GM23338 (cell line): ENCODE measurements around the gene EIF5A. TPM values are rescaled to one million over a fixed set of nuclear protein-coding genes. Genes with fewer than 3 reads are reported as not detected.

Source experiments
- ATAC-seq: fragments of 200-7000 bp; cut with Tn5 transposase; 3 replicates; pipeline ENCODE4 v1.9.1; 2020
- DNase-seq: peaks from one replicate; pipeline ENCODE4 v3.0.0-alpha.2; 2015; ENCODE audit warnings: low spot score
- H2AFZ ChIP-seq: fragments of 200-600 bp; sonication (generic); 2 replicates; pipeline ENCODE4 v1.8.0; 2016; ENCODE audit warnings: antibody characterized with exemption, mild to moderate bottlenecking, moderate library complexity
- H3F3A ChIP-seq: fragments of 200-600 bp; sonication (generic); replicated peaks from 2 replicates; pipeline ENCODE4 v1.8.0; 2017; ENCODE audit warnings: antibody characterized with exemption, mixed run types, low read depth
- H3K27ac ChIP-seq: fragments of 200-600 bp; sonication (generic); 2 replicates; pipeline ENCODE4 v1.6.1; 2016; ENCODE audit warnings: low read depth
- H3K27me3 ChIP-seq: fragments of 200-600 bp; sonication (generic); 2 replicates; pipeline ENCODE4 v1.8.0; 2016; ENCODE audit warnings: mild to moderate bottlenecking, mixed run types, moderate library complexity; ENCODE audit not compliant: insufficient read depth
- H3K36me3 ChIP-seq: fragments of 200-600 bp; sonication (generic); 2 replicates; pipeline ENCODE4 v1.8.0; 2016; ENCODE audit warnings: mild to moderate bottlenecking; ENCODE audit not compliant: insufficient read depth
- H3K4me1 ChIP-seq: fragments of 200-600 bp; sonication (generic); 2 replicates; pipeline ENCODE4 v1.8.0; 2016; ENCODE audit warnings: mild to moderate bottlenecking, moderate library complexity; ENCODE audit not compliant: insufficient read depth
- H3K4me2 ChIP-seq: fragments of 200-600 bp; sonication (generic); 2 replicates; pipeline ENCODE4 v1.7.1; 2017; ENCODE audit warnings: mixed run types
- H3K4me3 ChIP-seq: fragments of 200-600 bp; sonication (generic); 2 replicates; pipeline ENCODE4 v1.6.1; 2016; ENCODE audit warnings: mixed run types
- H3K79me2 ChIP-seq: fragments of 200-600 bp; sonication (generic); replicated peaks from 2 replicates; pipeline ENCODE4 v1.8.0; 2017; ENCODE audit warnings: mild to moderate bottlenecking; ENCODE audit not compliant: insufficient read depth
- H3K9me2 ChIP-seq: fragments of 200-600 bp; sonication (generic); 2 replicates; pipeline ENCODE4 v1.8.0; 2017; ENCODE audit not compliant: insufficient read depth
- H4K20me1 ChIP-seq: fragments of 200-600 bp; sonication (generic); replicated peaks from 2 replicates; pipeline ENCODE4 v1.8.0; 2017; ENCODE audit warnings: mild to moderate bottlenecking; ENCODE audit not compliant: insufficient read depth
- H3K27ac Mint-ChIP-seq: 2 replicates; pipeline ENCODE4 v1.8.0; 2020; ENCODE audit warnings: inconsistent platforms, mild to moderate bottlenecking, moderate library complexity, mixed read lengths
- H3K27me3 Mint-ChIP-seq: 3 replicates; pipeline ENCODE4 v1.8.0; 2022; ENCODE audit warnings: low read depth, mild to moderate bottlenecking, moderate library complexity, mixed read lengths, inconsistent platforms; ENCODE audit not compliant: insufficient read depth, poor library complexity
- H3K36me3 Mint-ChIP-seq: 3 replicates; pipeline ENCODE4 v1.8.0; 2021; ENCODE audit warnings: low read depth, mild to moderate bottlenecking, inconsistent platforms, moderate library complexity, mixed read lengths
- H3K4me1 Mint-ChIP-seq: 3 replicates; pipeline ENCODE4 v1.8.0; 2020; ENCODE audit warnings: mild to moderate bottlenecking, inconsistent platforms, mixed read lengths
- H3K4me3 Mint-ChIP-seq: 3 replicates; pipeline ENCODE4 v1.8.0; 2021; ENCODE audit warnings: moderate library complexity, mild to moderate bottlenecking, inconsistent platforms, mixed read lengths
- H3K9me3 Mint-ChIP-seq: 3 replicates; pipeline ENCODE4 v1.8.0; 2020; ENCODE audit warnings: moderate library complexity, mild to moderate bottlenecking, inconsistent platforms, mixed read lengths
- CREB1 ChIP-seq: fragments of 250-450 bp; sonication (Bioruptor Pico); IDR thresholded peaks from 2 replicates; pipeline ENCODE4 v1.5.0; 2020; ENCODE audit warnings: low read depth, mild to moderate bottlenecking, moderate library complexity
- CTCF ChIP-seq, 2 experiments: fragments of 200-600 bp in 1 of 2; sonication (generic) in 1 of 2; conservative IDR thresholded peaks; 2 replicates each; pipeline versions ENCODE4 v1.5.1 to v1.6.1; 2016 to 2017; ENCODE audit warnings: antibody characterized with exemption in 2 of 2, low read depth in 2 of 2, mild to moderate bottlenecking in 2 of 2, moderate library complexity in 1 of 2
- ETS1 ChIP-seq: IDR thresholded peaks from 2 replicates; pipeline ENCODE4 v1.6.1; 2016; ENCODE audit warnings: antibody characterized with exemption
- EZH2 ChIP-seq: fragments of 200-600 bp; sonication (generic); IDR thresholded peaks from one replicate; pipeline ENCODE4 v1.8.0; 2017; ENCODE audit warnings: antibody characterized with exemption, mild to moderate bottlenecking, low read depth; ENCODE audit not compliant: unreplicated experiment
- EZH2phosphoT487 ChIP-seq: fragments of 200-600 bp; sonication (generic); IDR thresholded peaks from one replicate; pipeline ENCODE4 v1.8.1; 2018; ENCODE audit warnings: antibody characterized with exemption; ENCODE audit not compliant: unreplicated experiment
- JUNB ChIP-seq: IDR thresholded peaks from one replicate; pipeline ENCODE4 v1.6.1; 2016; ENCODE audit warnings: antibody characterized with exemption; ENCODE audit not compliant: unreplicated experiment
- NANOG ChIP-seq: IDR thresholded peaks from 2 replicates; pipeline ENCODE4 v1.6.1; 2016; ENCODE audit warnings: antibody characterized with exemption, borderline replicate concordance
- POLR2AphosphoS5 ChIP-seq: IDR thresholded peaks from 2 replicates; pipeline ENCODE4 v1.6.1; 2016; ENCODE audit warnings: antibody characterized with exemption, low read depth
- STAT1 ChIP-seq: IDR thresholded peaks from one replicate; pipeline ENCODE4 v1.6.1; 2016; ENCODE audit warnings: antibody characterized with exemption; ENCODE audit not compliant: unreplicated experiment
- ZNF114 ChIP-seq: fragments of 250-450 bp; sonication (Bioruptor Pico); IDR thresholded peaks from 2 replicates; pipeline ENCODE4 v1.5.0; 2020; ENCODE audit warnings: mild to moderate bottlenecking, moderate library complexity
- ZNF331 ChIP-seq: fragments of 250-450 bp; sonication (Bioruptor Pico); IDR thresholded peaks from 2 replicates; pipeline ENCODE4 v1.5.0; 2020; ENCODE audit warnings: low read depth, mild to moderate bottlenecking, moderate library complexity
- polyA plus RNA-seq: library from polyadenylated mRNA; unstranded; fragments of >200 nt; fragmentation: Nextera tagmentation; extraction: Ambion mirVana; gene quantifications from 2 replicates; pipeline ENCODE4 v1.2.1, GENCODE V29; 2016
- total RNA-seq: library from RNA; depleted of rRNA; stranded (reverse); fragments of >200 nt; shearing (Covaris generic); gene quantifications from 2 replicates; pipeline ENCODE4 v1.2.3, GENCODE V29; 2014
- TF ChIP-seq, protein P1 (sequence below): IDR thresholded peaks from one replicate; pipeline ENCODE4 v1.6.1; 2018; ENCODE audit warnings: antibody characterized with exemption; ENCODE audit not compliant: unreplicated experiment
- TF ChIP-seq, protein P2 (sequence below): fragments of 250-450 bp; sonication (Bioruptor Pico); IDR thresholded peaks from 2 replicates; pipeline ENCODE4 v1.5.0; 2020; ENCODE audit warnings: mild to moderate bottlenecking, moderate library complexity

Gene EIF5A
- total and polyA plus RNA-seq, 2 experiments from 2014 or later: 833 to 1,562 TPM

- Histone ChIP-seq H3K27ac (peak overlapping the region; percentile 84), H3K27me3 (no peaks in the 10 kb centered on the region), H3K9me2 (no peaks in the 10 kb centered on the region), H3K36me3 (peaks cover 37% of the 10 kb centered on the region), H3K4me1 (peaks cover 27% of the 10 kb centered on the region; the same call in 1 of the 2 replicates), H3K4me3 (no peak overlapping the region), H3F3A (peaks cover 75% of the 10 kb centered on the region), H3K79me2 (peaks cover 43% of the 10 kb centered on the region), H3K4me2 (no peak overlapping the region), H4K20me1 (peaks cover 45% of the 10 kb centered on the region), H2AFZ (no peak overlapping the region)
- H3K4me1 Mint-ChIP-seq: peaks cover 56% of the 10 kb centered on the region
- TF ChIP-seq, protein P1, sequence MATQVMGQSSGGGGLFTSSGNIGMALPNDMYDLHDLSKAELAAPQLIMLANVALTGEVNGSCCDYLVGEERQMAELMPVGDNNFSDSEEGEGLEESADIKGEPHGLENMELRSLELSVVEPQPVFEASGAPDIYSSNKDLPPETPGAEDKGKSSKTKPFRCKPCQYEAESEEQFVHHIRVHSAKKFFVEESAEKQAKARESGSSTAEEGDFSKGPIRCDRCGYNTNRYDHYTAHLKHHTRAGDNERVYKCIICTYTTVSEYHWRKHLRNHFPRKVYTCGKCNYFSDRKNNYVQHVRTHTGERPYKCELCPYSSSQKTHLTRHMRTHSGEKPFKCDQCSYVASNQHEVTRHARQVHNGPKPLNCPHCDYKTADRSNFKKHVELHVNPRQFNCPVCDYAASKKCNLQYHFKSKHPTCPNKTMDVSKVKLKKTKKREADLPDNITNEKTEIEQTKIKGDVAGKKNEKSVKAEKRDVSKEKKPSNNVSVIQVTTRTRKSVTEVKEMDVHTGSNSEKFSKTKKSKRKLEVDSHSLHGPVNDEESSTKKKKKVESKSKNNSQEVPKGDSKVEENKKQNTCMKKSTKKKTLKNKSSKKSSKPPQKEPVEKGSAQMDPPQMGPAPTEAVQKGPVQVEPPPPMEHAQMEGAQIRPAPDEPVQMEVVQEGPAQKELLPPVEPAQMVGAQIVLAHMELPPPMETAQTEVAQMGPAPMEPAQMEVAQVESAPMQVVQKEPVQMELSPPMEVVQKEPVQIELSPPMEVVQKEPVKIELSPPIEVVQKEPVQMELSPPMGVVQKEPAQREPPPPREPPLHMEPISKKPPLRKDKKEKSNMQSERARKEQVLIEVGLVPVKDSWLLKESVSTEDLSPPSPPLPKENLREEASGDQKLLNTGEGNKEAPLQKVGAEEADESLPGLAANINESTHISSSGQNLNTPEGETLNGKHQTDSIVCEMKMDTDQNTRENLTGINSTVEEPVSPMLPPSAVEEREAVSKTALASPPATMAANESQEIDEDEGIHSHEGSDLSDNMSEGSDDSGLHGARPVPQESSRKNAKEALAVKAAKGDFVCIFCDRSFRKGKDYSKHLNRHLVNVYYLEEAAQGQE: no peak
- TF ChIP-seq, protein P2, sequence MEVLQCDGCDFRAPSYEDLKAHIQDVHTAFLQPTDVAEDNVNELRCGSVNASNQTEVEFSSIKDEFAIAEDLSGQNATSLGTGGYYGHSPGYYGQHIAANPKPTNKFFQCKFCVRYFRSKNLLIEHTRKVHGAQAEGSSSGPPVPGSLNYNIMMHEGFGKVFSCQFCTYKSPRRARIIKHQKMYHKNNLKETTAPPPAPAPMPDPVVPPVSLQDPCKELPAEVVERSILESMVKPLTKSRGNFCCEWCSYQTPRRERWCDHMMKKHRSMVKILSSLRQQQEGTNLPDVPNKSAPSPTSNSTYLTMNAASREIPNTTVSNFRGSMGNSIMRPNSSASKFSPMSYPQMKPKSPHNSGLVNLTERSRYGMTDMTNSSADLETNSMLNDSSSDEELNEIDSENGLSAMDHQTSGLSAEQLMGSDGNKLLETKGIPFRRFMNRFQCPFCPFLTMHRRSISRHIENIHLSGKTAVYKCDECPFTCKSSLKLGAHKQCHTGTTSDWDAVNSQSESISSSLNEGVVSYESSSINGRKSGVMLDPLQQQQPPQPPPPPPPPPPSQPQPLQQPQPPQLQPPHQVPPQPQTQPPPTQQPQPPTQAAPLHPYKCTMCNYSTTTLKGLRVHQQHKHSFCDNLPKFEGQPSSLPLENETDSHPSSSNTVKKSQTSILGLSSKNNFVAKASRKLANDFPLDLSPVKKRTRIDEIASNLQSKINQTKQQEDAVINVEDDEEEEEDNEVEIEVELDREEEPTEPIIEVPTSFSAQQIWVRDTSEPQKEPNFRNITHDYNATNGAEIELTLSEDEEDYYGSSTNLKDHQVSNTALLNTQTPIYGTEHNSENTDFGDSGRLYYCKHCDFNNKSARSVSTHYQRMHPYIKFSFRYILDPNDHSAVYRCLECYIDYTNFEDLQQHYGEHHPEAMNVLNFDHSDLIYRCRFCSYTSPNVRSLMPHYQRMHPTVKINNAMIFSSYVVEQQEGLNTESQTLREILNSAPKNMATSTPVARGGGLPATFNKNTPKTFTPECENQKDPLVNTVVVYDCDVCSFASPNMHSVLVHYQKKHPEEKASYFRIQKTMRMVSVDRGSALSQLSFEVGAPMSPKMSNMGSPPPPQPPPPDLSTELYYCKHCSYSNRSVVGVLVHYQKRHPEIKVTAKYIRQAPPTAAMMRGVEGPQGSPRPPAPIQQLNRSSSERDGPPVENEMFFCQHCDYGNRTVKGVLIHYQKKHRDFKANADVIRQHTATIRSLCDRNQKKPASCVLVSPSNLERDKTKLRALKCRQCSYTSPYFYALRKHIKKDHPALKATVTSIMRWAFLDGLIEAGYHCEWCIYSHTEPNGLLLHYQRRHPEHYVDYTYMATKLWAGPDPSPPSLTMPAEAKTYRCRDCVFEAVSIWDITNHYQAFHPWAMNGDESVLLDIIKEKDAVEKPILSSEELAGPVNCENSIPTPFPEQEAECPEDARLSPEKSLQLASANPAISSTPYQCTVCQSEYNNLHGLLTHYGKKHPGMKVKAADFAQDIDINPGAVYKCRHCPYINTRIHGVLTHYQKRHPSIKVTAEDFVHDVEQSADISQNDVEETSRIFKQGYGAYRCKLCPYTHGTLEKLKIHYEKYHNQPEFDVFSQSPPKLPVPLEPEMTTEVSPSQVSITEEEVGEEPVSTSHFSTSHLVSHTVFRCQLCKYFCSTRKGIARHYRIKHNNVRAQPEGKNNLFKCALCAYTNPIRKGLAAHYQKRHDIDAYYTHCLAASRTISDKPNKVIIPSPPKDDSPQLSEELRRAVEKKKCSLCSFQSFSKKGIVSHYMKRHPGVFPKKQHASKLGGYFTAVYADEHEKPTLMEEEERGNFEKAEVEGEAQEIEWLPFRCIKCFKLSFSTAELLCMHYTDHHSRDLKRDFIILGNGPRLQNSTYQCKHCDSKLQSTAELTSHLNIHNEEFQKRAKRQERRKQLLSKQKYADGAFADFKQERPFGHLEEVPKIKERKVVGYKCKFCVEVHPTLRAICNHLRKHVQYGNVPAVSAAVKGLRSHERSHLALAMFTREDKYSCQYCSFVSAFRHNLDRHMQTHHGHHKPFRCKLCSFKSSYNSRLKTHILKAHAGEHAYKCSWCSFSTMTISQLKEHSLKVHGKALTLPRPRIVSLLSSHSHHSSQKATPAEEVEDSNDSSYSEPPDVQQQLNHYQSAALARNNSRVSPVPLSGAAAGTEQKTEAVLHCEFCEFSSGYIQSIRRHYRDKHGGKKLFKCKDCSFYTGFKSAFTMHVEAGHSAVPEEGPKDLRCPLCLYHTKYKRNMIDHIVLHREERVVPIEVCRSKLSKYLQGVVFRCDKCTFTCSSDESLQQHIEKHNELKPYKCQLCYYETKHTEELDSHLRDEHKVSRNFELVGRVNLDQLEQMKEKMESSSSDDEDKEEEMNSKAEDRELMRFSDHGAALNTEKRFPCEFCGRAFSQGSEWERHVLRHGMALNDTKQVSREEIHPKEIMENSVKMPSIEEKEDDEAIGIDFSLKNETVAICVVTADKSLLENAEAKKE (CRISPR knock-in tag): no peak
- no peak for TF ChIP-seq JUNB
- TF ChIP-seq NANOG: no peak
- no peak for TF ChIP-seq CREB1 (CRISPR knock-in tag)
- TF ChIP-seq ETS1: no peak
- no peak for TF ChIP-seq EZH2
- no peak for TF ChIP-seq STAT1
- no peak for TF ChIP-seq CTCF (conservative IDR thresholded peaks at IDR 0.05; ENCODE audit: low read depth in 2 of 2)
- no peak for TF ChIP-seq EZH2phosphoT487
- TF ChIP-seq ZNF331 (CRISPR knock-in tag): no peak
- TF ChIP-seq POLR2AphosphoS5: no peak
- no peak for TF ChIP-seq ZNF114 (CRISPR knock-in tag)
- no peak for DNase-seq
- H3K27ac Mint-ChIP-seq: peak overlapping the region; percentile 79
- H3K36me3 Mint-ChIP-seq: peaks cover 82% of the 10 kb centered on the region
- ATAC-seq: no peak
- peak overlapping the region; percentile 87; the same call in 2 of the 3 replicates for H3K4me3 Mint-ChIP-seq
- peaks cover 40% of the 10 kb centered on the region for H3K27me3 Mint-ChIP-seq
- peaks cover 7% of the 10 kb centered on the region; the same call in 1 of the 3 replicates for H3K9me3 Mint-ChIP-seq
Observed at GRCh38 chr17:7312432-7313087, 5.1 kb downstream of the EIF5A start.
